Dermis lymphatic vessel endothelial cell (primary cell): Measurements from ENCODE around the gene CXCR5. TPM values are rescaled to one million over a fixed set of nuclear protein-coding genes. Genes with fewer than 3 reads are reported as not detected.

Experiments
- total RNA-seq: library from RNA; depleted of rRNA; stranded (reverse); fragments of >200 nt; gene quantifications from 2 replicates; pipeline ENCODE4 v1.2.1, GENCODE V29; 2014

Gene CXCR5, protein sequence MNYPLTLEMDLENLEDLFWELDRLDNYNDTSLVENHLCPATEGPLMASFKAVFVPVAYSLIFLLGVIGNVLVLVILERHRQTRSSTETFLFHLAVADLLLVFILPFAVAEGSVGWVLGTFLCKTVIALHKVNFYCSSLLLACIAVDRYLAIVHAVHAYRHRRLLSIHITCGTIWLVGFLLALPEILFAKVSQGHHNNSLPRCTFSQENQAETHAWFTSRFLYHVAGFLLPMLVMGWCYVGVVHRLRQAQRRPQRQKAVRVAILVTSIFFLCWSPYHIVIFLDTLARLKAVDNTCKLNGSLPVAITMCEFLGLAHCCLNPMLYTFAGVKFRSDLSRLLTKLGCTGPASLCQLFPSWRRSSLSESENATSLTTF
- total RNA-seq, result not detected in 2 replicates

DNA sequence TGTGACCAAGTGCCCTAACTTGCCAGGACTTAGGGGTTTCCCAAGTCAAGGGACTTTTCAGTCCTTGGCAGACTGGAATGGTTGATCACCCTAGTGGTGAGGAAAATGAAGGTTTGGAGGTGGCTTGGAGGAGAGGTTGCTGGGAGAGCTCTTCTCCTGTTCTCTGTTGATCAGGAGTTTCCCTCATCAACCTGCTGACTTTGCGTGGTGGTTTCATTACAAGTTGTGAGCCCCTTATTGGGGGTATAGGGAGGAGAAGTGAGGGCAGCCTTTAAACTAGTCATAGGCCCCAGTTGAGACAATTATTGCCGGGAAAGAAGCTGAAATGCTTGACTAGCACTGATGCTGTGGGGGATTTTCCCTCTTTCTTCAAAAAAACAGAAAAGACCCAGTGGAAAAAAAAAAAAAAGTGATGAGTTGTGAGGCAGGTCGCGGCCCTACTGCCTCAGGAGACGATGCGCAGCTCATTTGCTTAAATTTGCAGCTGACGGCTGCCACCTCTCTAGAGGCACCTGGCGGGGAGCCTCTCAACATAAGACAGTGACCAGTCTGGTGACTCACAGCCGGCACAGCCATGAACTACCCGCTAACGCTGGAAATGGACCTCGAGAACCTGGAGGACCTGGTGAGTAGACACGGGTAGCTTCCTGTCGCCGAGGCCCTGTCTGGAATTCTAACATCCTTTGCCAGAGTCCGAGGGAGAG, at the start of gene CXCR5:
Gene CXCR5, plus strand, starts transcription at position 525 of the 704 bp plus-strand sequence. Its CDS starts 50 bp downstream, at position 575.

Other genes starting within 250 kb of the CXCR5 start
- not detected in 2 replicates for gene TREH, start 204.2 kb upstream of the CXCR5 start, total RNA-seq
- gene DDX6, start 92.7 kb upstream of the CXCR5 start, total RNA-seq, result 93.7 and 128 TPM in 2 replicates
- 5.1 and 5.5 TPM in 2 replicates for gene BCL9L, start 42.0 kb downstream of the CXCR5 start, total RNA-seq
- gene UPK2, start 72.4 kb downstream of the CXCR5 start, total RNA-seq, result not detected in 2 replicates
- gene FOXR1, start 87.9 kb downstream of the CXCR5 start, total RNA-seq, result not detected in 2 replicates
- gene CENATAC, start 114.2 kb downstream of the CXCR5 start, total RNA-seq, result 8.9 and 9.3 TPM in 2 replicates
- gene RPS25, start 134.5 kb downstream of the CXCR5 start, total RNA-seq, result 631 and 888 TPM in 2 replicates
- gene TRAPPC4, start 134.9 kb downstream of the CXCR5 start, total RNA-seq, result 66.1 and 89.7 TPM in 2 replicates
- gene SLC37A4, start 147.0 kb downstream of the CXCR5 start, total RNA-seq, result 13.2 and 13.8 TPM in 2 replicates
- 199 and 221 TPM in 2 replicates for gene HYOU1, start 173.3 kb downstream of the CXCR5 start, total RNA-seq
- gene VPS11, start 183.9 kb downstream of the CXCR5 start, total RNA-seq, result 27.8 and 30.6 TPM in 2 replicates
- 3.3 and 4.0 TPM in 2 replicates for gene HMBS, start 201.0 kb downstream of the CXCR5 start, total RNA-seq
- 12.7 and 13.8 TPM in 2 replicates for gene DPAGT1, start 218.0 kb downstream of the CXCR5 start, total RNA-seq
- 2.4 and 3.6 TPM in 2 replicates for gene C2CD2L, start 223.5 kb downstream of the CXCR5 start, total RNA-seq
- 13.4 and 14.2 TPM in 2 replicates for gene HINFP, start 237.7 kb downstream of the CXCR5 start, total RNA-seq